Activated naive CD8-positive, alpha-beta T cell (primary cell): ENCODE data around the gene CDK2AP2.
A peak's percentile ranks its signal among the peaks of the same experiment; 100 is the strongest.
"Not testable (repeated sequence)": the region's sequence is repeated elsewhere in the genome, so short reads cannot be mapped to it uniquely, and the experiment has no call there.

ENCODE experiments used
- H3K27ac Mint-ChIP-seq: one replicate; pipeline ENCODE4 v1.8.0; 2021; ENCODE audit warnings: mixed read lengths
- H3K27me3 Mint-ChIP-seq: one replicate; pipeline ENCODE4 v1.8.0; 2021; ENCODE audit warnings: mixed read lengths
- H3K36me3 Mint-ChIP-seq: one replicate; pipeline ENCODE4 v1.8.0; 2021; ENCODE audit warnings: mixed read lengths
- H3K4me1 Mint-ChIP-seq: one replicate; pipeline ENCODE4 v1.8.0; 2021; ENCODE audit warnings: low read depth, mixed read lengths
- H3K4me3 Mint-ChIP-seq: one replicate; pipeline ENCODE4 v1.8.0; 2021; ENCODE audit warnings: mild to moderate bottlenecking, mixed read lengths
- H3K9me3 Mint-ChIP-seq: one replicate; pipeline ENCODE4 v1.8.0; 2021; ENCODE audit warnings: low read depth, mixed read lengths

The CDK2AP2 gene

DNA sequence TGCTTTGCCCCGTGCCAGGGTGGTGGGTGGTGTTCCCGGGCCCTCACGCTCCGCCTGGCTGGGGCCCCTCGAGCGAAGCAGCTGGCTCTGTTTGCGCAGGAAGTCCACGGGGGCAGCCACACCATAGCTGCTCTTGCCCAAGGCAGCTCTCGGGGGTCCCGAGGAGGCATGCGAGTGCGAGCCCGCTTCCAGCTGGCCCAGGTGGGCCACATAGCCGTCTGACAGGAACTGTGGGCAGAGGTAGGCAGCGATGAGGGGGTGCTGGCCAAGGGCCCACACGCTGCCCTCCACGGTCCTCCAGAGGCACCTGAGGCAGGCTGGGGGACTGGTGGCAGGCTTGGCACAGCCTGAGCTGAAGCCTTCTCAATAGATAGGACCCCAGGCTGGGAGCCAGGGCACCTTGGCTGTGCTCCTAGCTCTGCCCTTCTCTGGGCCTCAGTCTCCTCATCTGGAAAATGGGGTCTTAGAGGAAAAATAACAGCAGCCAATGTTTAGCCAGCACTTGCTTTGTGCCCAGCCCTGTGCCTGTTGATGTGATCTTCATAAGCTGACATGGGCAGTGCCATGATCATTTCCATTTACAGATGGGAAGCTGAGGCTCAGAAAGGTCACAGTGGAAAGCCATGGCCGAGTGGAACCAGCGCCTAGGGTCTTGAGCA is 15.8 kb downstream of the CDK2AP2 start:
- Mint-ChIP-seq H3K27ac (no peak overlapping the region), H3K27me3 (no peaks in the 10 kb centered on the region), H3K4me3 (no peak overlapping the region), H3K36me3 (peaks cover 10% of the 10 kb centered on the region), H3K4me1 (peaks cover 15% of the 10 kb centered on the region), H3K9me3 (no peaks in the 10 kb centered on the region)

DNA sequence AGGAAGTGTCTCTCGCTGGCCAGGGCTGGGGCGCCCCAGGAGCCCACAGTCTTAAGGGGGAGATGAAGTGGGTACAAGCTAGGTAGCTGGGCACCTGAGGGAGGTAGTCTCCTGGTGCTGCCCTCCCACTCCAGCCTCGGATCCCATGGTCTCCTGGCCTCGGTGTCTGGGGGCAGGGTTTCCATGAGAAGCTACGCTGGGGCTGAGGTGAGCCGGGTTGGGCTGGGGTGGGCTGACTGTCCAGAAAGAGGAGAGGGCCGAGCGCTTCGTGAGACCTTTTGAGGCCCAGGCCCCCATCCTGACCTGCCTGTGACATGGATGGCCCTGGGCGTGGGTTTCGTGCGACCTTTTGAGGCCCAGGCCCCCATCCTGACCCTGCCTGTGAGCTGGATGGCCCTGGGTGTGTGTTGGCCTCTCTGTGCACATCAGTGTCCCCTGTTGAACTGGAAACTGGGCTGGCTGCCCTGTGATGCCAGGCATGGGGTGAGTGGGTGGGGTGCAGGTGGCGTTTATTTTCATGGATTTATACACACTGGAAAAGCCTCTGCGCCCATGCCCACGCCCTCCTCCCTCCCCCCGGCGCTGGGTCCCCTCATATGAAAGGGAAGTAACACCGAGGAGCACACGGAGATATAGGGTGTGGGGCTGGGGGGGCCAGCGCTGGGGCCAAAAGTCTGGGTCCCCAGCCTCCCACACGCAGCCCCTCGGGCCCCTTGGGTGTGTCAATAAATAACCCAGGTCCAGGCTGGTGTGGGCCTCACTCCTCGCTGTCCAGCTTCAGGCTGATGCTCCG is 16.5 kb downstream of the CDK2AP2 start:
- Mint-ChIP-seq H3K27me3 (no peaks in the 10 kb centered on the region), H3K27ac (peak overlapping the region; percentile 76), H3K36me3 (peaks cover 10% of the 10 kb centered on the region), H3K4me1 (peaks cover 23% of the 10 kb centered on the region), H3K4me3 (no peak overlapping the region), H3K9me3 (no peaks in the 10 kb centered on the region)

DNA sequence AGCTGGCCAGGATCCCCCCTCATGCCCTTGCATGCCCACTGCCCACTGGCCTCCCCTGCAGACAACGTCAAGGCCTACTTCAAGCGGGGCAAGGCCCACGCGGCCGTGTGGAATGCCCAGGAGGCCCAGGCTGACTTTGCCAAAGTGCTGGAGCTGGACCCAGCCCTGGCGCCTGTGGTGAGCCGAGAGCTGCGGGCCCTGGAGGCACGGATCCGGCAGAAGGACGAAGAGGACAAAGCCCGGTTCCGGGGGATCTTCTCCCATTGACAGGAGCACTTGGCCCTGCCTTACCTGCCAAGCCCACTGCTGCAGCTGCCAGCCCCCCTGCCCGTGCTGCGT is 17.3 kb downstream of the CDK2AP2 start:
- Mint-ChIP-seq H3K4me1 (peaks cover 30% of the 10 kb centered on the region), H3K27me3 (no peaks in the 10 kb centered on the region), H3K9me3 (no peaks in the 10 kb centered on the region), H3K36me3 (peaks cover 10% of the 10 kb centered on the region), H3K27ac (peak overlapping the region; percentile 76), H3K4me3 (no peak overlapping the region)

DNA sequence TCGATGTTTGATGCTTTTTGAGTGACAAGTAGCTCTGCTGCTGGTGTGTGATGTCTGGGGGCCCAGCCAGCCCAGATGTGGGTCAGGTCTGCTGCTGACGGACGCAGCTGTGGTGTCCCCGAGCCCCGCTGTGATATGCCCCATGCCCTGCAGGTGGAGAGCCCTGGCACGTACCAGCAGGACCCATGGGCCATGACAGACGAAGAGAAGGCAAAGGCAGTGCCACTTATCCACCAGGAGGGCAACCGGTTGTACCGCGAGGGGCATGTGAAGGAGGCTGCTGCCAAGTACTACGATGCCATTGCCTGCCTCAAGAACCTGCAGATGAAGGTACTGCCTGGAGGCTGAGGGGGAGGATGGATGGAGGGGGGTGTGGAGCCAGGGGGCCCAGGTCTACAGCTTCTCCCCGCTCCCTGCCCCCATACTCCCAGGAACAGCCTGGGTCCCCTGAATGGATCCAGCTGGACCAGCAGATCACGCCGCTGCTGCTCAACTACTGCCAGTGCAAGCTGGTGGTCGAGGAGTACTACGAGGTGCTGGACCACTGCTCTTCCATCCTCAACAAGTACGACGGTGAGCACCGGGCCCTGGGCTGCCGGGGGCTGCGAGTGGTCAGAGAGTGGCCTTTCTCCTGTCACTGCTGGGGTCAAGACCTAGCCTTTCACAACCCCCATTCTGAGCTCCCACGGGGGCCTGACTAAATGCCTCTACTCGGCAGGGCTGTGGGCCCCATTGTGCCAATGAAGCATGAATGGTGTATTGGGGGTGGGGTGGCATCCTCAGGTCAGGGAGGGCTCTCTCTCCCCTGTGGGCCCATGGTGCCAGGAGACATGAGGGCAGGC is 17.9 kb downstream of the CDK2AP2 start:
- Mint-ChIP-seq H3K9me3 (no peaks in the 10 kb centered on the region), H3K4me3 (peak overlapping the region; percentile 32), H3K27ac (peak overlapping the region; percentile 88), H3K4me1 (peaks cover 34% of the 10 kb centered on the region), H3K36me3 (peaks cover 10% of the 10 kb centered on the region), H3K27me3 (no peaks in the 10 kb centered on the region)

DNA sequence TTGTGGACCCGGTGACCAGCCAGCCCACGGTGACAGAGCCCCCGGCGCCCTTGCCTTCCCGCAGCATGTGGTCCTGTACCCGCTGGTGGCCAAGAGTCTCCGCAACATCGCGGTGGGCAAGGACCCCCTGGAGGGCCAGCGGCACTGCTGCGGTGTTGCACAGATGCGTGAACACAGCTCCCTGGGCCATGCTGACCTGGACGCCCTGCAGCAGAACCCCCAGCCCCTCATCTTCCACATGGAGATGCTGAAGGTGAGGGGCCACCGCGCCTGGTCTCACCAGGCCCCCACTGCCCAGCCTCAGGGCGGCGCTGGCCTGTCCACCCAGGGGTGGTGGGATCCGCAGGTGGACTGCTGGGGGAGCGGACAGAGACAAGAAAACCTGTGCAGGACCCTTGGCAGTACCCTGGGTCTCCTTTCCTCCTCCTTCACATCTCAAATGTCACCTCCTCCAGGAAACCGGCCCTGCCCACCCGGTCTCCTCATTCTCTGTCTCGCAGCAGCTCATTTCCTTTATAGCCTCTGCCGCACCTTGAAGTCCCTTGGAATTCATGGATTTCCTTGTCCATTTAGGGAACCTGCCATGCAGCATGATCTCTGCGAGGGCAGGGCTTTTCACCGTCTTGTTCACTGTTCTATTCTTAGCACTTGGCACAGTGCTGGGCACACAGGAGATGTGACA is 18.6 kb downstream of the CDK2AP2 start:
- Mint-ChIP-seq H3K4me3 (peak overlapping the region; percentile 32), H3K27me3 (no peaks in the 10 kb centered on the region), H3K27ac (peak overlapping the region; percentile 88), H3K4me1 (peaks cover 42% of the 10 kb centered on the region), H3K36me3 (peaks cover 10% of the 10 kb centered on the region), H3K9me3 (no peaks in the 10 kb centered on the region)

DNA sequence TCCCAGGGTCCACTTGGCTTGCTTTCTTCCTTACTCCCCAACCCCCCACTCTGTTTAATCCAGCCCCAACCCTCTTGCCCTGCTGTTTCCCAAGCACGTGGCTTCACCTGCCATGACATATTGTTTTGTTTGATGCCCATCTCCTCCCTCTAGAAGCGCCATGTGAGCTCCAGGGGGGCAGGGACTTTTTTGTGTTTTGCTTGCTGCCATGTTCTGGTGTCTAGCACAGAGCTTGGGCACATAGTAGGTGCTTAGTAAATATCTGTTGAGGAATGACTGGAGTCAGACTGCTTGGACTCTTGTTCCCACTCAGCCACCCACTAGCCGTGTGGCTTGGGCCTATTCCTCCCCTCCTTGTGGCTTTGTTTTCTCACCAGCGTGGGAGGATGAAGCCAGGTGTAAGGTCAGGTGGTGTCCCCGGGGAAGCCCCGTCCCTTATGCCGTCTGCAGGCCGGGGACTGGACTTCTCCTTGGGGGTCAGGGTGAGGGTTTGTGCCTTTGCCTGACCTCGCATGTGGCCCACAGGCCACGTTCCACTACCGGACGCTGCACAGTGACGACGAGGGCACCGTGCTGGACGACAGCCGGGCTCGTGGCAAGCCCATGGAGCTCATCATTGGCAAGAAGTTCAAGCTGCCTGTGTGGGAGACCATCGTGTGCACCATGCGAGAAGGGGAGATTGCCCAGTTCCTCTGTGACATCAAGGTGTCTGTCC is 21.3 kb downstream of the CDK2AP2 start:
- H3K4me1 Mint-ChIP-seq = peaks cover 63% of the 10 kb centered on the region
- H3K27ac Mint-ChIP-seq = peak overlapping the region; percentile 98

DNA sequence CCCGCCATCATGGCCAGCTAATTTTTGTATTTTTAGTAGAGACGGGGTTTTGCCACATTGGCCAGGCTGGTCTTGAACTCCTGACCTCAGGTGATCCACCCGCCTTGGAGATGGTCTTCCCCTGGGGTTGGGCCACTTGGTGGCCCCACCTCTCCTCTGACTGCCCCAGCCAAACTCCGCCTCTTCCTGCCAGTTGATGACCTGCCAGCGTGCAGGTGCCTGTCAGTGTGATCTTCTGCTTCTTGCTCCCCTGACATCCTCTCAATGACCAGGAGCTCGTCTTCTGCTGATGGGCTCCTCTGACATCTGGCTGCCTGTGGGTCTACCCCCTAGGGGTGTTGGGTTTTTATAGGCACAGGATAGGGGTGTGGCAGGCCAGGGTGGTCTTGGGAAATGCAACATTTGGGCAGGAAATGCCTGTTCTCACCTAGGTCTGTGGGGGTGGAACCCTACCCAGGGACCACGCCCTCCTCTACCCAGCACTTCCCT is 22.0 kb downstream of the CDK2AP2 start:
- H3K4me3 Mint-ChIP-seq = peak overlapping the region; percentile 81
- peaks cover 63% of the 10 kb centered on the region for H3K4me1 Mint-ChIP-seq
- H3K36me3 Mint-ChIP-seq = peaks cover 10% of the 10 kb centered on the region
- H3K27ac Mint-ChIP-seq = peak overlapping the region; percentile 98
- H3K27me3 Mint-ChIP-seq, H3K9me3 Mint-ChIP-seq: not testable (repeated sequence)

More for the DNA sequence above, 21.3 kb downstream of the CDK2AP2 start:
- no peaks in the 10 kb centered on the region for H3K9me3 Mint-ChIP-seq
- no peaks in the 10 kb centered on the region for H3K27me3 Mint-ChIP-seq
- H3K4me3 Mint-ChIP-seq = peak overlapping the region; percentile 81
- H3K36me3 Mint-ChIP-seq = peaks cover 10% of the 10 kb centered on the region

DNA sequence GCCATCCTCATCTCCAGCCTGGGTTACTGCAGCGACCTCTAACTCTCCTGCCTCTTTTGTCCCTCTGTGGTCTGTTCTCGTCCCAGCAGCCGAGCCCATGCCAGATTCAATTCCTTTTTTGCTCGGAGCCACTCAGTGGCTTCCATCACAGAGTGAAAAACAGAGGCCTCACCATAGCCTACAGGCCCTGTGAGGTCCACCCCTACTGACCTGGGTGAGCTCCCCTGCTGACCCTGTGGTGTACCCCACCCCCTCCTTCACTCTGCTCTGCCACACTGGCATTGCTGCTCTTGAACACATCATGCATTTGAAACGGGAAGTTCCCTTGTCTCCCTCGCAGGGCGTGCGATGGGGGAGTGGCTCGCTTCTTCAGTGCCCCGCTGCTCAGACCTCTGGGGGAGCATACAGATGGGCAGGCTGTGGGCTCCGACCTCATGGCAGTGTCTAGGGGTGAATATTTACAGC is 23.1 kb downstream of the CDK2AP2 start:
- peaks cover 10% of the 10 kb centered on the region for H3K36me3 Mint-ChIP-seq
- H3K9me3 Mint-ChIP-seq = no peaks in the 10 kb centered on the region

DNA sequence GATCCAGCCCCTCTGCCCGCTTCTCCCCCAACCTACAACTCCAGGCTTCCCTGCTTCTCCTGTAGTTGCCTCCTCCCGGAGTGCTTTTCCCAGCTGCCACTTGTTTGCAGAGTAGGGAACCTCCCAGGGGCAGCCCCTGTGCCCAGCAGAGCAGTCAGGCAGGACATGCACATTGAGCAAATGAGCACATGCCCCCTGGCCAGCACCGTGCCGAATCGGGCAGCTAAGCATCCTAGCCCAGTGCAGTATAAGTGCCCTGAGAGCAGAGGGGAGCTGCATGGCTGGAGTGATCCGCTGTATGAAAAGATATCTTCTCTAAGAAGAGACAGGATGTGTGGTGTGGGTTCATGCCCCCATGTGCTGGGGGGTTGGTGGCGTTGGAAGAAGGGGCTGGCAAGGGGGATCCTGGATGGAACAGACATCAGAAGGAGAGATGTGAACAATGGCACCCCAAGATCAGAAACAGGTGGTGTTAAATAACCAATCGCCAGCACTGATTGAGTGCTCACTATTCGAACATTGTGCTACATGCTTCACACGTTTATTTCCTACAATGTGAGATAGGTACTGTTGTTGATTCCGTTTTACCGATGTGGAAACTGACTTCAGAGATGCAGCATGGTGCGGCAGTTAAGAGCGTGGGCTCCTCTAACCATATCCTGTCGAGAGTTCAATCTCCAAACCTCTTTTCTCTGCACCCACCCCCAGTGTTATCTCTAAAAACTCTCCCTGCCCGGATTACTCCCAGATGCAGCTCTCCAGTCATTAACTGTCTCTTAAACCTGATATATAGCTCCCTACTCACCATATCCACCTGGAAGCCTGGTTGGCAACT is 23.9 kb downstream of the CDK2AP2 start:
- H3K4me3 Mint-ChIP-seq = peak overlapping the region; percentile 93
- H3K9me3 Mint-ChIP-seq = no peaks in the 10 kb centered on the region
- H3K27ac Mint-ChIP-seq = peak overlapping the region; percentile 99
- no peaks in the 10 kb centered on the region for H3K27me3 Mint-ChIP-seq
- H3K36me3 Mint-ChIP-seq = peaks cover 6% of the 10 kb centered on the region
- H3K4me1 Mint-ChIP-seq = peaks cover 58% of the 10 kb centered on the region

More for the DNA sequence above, 23.1 kb downstream of the CDK2AP2 start:
- H3K4me3 Mint-ChIP-seq = peak overlapping the region; percentile 93
- H3K27me3 Mint-ChIP-seq = no peaks in the 10 kb centered on the region
- H3K4me1 Mint-ChIP-seq = peaks cover 62% of the 10 kb centered on the region
- H3K27ac Mint-ChIP-seq = peak overlapping the region; percentile 99

DNA sequence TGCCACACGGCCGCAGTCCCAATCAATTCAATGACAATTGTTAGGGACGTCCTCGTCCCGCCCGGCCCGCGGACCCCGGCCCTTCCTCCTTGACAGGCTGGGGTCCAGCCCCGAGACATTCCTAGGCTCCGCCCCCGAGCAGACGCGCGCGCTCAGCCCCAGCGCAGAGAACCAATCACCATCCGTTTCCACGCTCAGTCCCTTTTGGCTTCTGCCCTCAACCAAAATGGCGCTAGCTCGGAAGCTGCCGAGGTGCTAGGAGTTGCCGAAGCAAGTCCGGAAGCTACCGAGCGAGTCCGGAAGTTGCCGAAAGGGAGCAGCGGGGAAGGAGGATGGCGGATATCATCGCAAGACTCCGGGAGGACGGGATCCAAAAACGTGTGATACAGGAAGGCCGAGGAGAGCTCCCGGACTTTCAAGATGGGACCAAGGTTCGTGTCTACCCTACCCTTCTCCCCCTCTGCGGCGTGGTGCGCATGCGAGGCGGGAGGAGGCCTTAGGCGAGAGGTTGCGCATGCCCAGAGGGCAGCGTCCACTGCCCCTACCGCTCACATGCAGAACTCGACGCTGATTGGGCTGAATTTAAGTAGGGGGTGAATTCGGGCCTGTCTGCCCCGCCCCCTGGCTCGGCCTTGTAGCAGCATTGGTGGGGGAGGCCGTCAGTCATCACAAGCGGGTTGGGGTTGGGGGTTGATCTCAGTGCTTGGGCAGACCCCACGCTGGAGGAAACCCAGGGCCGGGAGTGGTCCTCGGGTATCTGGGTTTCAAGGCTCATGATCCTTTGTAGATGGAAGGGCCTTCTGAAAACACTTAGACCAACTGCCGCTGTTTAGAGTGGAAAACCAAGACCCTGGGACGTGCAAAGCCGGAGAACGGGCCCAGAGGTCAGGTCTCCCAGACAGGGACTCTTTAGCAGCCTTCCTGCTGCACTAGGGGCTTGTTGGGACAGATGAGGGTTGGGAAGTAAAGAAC is 24.8 kb downstream of the CDK2AP2 start, which contains the start of gene AIP:
Gene AIP (plus strand): TSS at position 200 of the 972 bp plus-strand sequence. CDS start 133 bp downstream, at position 333.
- H3K27me3 Mint-ChIP-seq = no peaks in the 10 kb centered on the region
- peaks cover 56% of the 10 kb centered on the region for H3K4me1 Mint-ChIP-seq
- H3K36me3 Mint-ChIP-seq = peaks cover 6% of the 10 kb centered on the region
- peak within 1 kb of the TSS; percentile 93 for H3K4me3 Mint-ChIP-seq
- no peaks in the 10 kb centered on the region for H3K9me3 Mint-ChIP-seq
- peak within 1 kb of the TSS; percentile 99 for H3K27ac Mint-ChIP-seq

DNA sequence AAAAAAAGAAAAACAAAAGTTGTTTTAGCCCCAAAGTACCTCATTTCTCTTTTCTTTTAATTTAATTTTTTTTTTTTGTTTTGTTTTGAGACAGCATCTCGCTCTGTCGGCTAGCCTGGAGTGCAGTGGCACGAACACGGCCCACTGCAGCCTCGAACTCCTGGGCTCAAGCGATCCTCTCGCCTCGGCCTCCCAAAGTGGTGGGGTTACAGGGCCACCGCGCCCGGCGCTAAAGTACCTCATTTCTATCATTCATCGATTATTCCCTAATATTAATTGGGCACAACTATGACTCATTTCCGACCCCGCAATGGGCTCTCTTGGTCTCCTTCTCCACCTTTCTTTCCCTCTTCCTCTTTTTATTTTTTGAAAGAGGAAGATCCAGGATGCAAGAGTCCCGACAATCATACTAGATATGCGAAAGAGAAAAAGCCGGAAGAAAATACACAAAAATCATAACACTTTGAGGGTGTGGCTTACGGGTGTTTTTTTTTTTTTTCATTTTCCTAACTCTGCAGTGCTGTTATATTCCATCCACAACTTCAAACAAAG is 25.6 kb downstream of the CDK2AP2 start:
- H3K4me1 Mint-ChIP-seq = peaks cover 49% of the 10 kb centered on the region
- no peaks in the 10 kb centered on the region for H3K27me3 Mint-ChIP-seq
- peak overlapping the region; percentile 93 for H3K4me3 Mint-ChIP-seq
- peak overlapping the region; percentile 99 for H3K27ac Mint-ChIP-seq
- no peaks in the 10 kb centered on the region for H3K9me3 Mint-ChIP-seq
- H3K36me3 Mint-ChIP-seq = no peaks in the 10 kb centered on the region
